ENCODE data around the gene S1PR2. TPM values are rescaled to one million over a fixed set of nuclear protein-coding genes. Genes with fewer than 3 reads are reported as not detected.

Gene S1PR2
- total RNA-seq, 4 donors from 2014 or later = 0.56 to 2.2 (median 1.1) TPM

- in situ Hi-C loops (cut with MboI; ENCODE audit: low sequenced_read_pairs in 4 of 4) = no loop called here
- H3K9me3 ChIP-seq = no peaks in the 10 kb centered on the region
- TF ChIP-seq, protein P1, sequence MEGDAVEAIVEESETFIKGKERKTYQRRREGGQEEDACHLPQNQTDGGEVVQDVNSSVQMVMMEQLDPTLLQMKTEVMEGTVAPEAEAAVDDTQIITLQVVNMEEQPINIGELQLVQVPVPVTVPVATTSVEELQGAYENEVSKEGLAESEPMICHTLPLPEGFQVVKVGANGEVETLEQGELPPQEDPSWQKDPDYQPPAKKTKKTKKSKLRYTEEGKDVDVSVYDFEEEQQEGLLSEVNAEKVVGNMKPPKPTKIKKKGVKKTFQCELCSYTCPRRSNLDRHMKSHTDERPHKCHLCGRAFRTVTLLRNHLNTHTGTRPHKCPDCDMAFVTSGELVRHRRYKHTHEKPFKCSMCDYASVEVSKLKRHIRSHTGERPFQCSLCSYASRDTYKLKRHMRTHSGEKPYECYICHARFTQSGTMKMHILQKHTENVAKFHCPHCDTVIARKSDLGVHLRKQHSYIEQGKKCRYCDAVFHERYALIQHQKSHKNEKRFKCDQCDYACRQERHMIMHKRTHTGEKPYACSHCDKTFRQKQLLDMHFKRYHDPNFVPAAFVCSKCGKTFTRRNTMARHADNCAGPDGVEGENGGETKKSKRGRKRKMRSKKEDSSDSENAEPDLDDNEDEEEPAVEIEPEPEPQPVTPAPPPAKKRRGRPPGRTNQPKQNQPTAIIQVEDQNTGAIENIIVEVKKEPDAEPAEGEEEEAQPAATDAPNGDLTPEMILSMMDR (IDR thresholded peaks at IDR 0.05 in 4 of 5, conservative IDR thresholded peaks at IDR 0.05 in 1 of 5) = no peak
- TF ChIP-seq POLR2A (IDR thresholded peaks at IDR 0.05) = no peak
- intact Hi-C loops (cut with DNase I; ENCODE audit: low total_unique reads) = no loop called here
- H3K27ac ChIP-seq = no peak overlapping the region
- ATAC-seq = no peak
- no peak for DNase-seq
- H3K4me1 ChIP-seq = no peaks in the 10 kb centered on the region
- peaks cover 0 to 4% (median 0%) of the 10 kb centered on the region in 3 donors for H3K27me3 ChIP-seq
- H3K4me3 ChIP-seq = no peak overlapping the region
- no peaks in the 10 kb centered on the region for H3K36me3 ChIP-seq
Measured at GRCh38 chr19:10223488-10224213, 7.5 kb downstream of the S1PR2 start.

- Histone ChIP-seq H3K4me3 (no peak overlapping the region), H3K9me3 (no peaks in the 10 kb centered on the region), H3K4me1 (no peaks in the 10 kb centered on the region), H3K27me3 (no peaks in the 10 kb centered on the region), H3K36me3 (no peaks in the 10 kb centered on the region), H3K27ac (no peak overlapping the region)
- intact Hi-C loops (cut with DNase I; ENCODE audit: low total_unique reads) (no loop called here), in situ Hi-C loops (cut with MboI; ENCODE audit: low sequenced_read_pairs in 4 of 4) (no loop called here)
- no peak for TF ChIP-seq POLR2A (IDR thresholded peaks at IDR 0.05)
- TF ChIP-seq, protein P1 (IDR thresholded peaks at IDR 0.05 in 4 of 5, conservative IDR thresholded peaks at IDR 0.05 in 1 of 5) = no peak
- no peak for DNase-seq
- no peak for ATAC-seq
Measured at GRCh38 chr19:10222201-10222890, 8.8 kb downstream of the S1PR2 start.

DNA sequence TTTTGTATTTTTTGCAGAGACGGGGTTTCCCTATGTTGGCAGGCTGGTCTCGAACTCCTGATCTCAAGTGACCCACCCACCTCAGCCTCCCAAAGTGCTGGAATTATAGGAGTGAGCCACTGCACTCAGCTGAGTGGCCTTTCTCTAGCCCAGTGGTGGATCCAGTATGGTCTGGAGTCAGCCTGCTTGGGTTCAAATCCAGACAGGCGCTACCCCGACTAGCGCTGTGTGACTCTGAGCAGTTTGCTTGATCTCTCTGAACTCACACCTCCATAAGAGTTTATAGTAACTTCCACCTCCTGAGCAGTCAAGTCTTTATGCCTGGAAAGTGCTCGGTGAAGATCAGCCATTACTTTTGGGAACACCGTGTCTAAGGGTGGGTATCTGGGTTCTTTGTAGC, 10.4 kb downstream of the S1PR2 start:
- TF ChIP-seq, protein P1 (IDR thresholded peaks at IDR 0.05 in 4 of 5, conservative IDR thresholded peaks at IDR 0.05 in 1 of 5) = no peak
- TF ChIP-seq POLR2A (IDR thresholded peaks at IDR 0.05) = no peak
- H3K4me1 ChIP-seq = no peaks in the 10 kb centered on the region
- H3K27ac ChIP-seq = no peak overlapping the region
- H3K4me3 ChIP-seq = no peak overlapping the region
- ATAC-seq = no peak
- H3K27me3 ChIP-seq = no peaks in the 10 kb centered on the region
- no peak for DNase-seq
- no peaks in the 10 kb centered on the region for H3K36me3 ChIP-seq
- H3K9me3 ChIP-seq = no peaks in the 10 kb centered on the region
- intact Hi-C loops (cut with DNase I; ENCODE audit: low total_unique reads) (no loop called here), in situ Hi-C loops (cut with MboI; ENCODE audit: low sequenced_read_pairs in 4 of 4) (no loop called here)

DNA sequence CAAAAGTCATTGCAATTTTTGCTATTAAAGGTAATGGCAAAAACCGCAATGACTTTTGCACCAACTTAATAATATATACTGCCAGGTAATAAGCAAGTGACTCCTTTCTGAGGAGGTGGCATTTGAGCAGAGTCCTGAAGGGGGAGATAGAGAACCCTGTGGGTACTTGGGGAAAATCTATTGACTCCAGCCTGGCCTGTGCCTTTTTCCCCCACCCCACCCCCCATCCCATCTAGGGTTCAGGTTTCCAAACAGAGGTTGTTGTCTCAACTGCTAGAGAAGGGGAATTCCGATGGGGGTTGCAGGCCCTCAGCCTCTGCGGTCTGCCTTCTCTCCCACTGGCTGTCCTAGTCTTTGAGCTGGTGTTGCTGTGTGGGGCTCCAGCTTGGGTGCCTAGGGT, 11.5 kb downstream of the S1PR2 start:
- no peak overlapping the region for H3K27ac ChIP-seq
- DNase-seq (no peak), ATAC-seq (no peak)
- no peaks in the 10 kb centered on the region for H3K4me1 ChIP-seq
- H3K27me3 ChIP-seq = no peaks in the 10 kb centered on the region
- H3K36me3 ChIP-seq = no peaks in the 10 kb centered on the region
- intact Hi-C loops (cut with DNase I; ENCODE audit: low total_unique reads) = no loop called here
- TF ChIP-seq POLR2A (IDR thresholded peaks at IDR 0.05) = no peak
- TF ChIP-seq, protein P1 (IDR thresholded peaks at IDR 0.05 in 4 of 5, conservative IDR thresholded peaks at IDR 0.05 in 1 of 5) = no peak
- H3K9me3 ChIP-seq = no peaks in the 10 kb centered on the region
- no peak overlapping the region for H3K4me3 ChIP-seq
- in situ Hi-C loops (cut with MboI; ENCODE audit: low sequenced_read_pairs in 4 of 4) = no loop called here
